Right renal cortex interstitium (tissue), 3 donors: ENCODE results near the gene GMDS. TPM values are rescaled to one million over a fixed set of nuclear protein-coding genes. Genes with fewer than 3 reads are reported as not detected.
A peak's percentile ranks its signal among the peaks of the same experiment; 100 is the strongest.

Experiments
- DNase-seq, 3 donors: peaks; one replicate each; pipeline ENCODE4 v3.0.0-alpha.2; 2013; ENCODE audit warnings: low read depth in 3 of 3, low spot score in 2 of 3
- polyA plus RNA-seq, 3 donors: library from polyadenylated mRNA; unstranded; fragments of 120-200 nt; gene quantifications; one replicate each; pipeline ENCODE4 v1.2.1, GENCODE V29; 2013; ENCODE audit not compliant: insufficient read length in 3 of 3

GMDS gene
- polyA plus RNA-seq, 3 donors = 70.8 to 90.1 (median 74.0) TPM

DNA sequence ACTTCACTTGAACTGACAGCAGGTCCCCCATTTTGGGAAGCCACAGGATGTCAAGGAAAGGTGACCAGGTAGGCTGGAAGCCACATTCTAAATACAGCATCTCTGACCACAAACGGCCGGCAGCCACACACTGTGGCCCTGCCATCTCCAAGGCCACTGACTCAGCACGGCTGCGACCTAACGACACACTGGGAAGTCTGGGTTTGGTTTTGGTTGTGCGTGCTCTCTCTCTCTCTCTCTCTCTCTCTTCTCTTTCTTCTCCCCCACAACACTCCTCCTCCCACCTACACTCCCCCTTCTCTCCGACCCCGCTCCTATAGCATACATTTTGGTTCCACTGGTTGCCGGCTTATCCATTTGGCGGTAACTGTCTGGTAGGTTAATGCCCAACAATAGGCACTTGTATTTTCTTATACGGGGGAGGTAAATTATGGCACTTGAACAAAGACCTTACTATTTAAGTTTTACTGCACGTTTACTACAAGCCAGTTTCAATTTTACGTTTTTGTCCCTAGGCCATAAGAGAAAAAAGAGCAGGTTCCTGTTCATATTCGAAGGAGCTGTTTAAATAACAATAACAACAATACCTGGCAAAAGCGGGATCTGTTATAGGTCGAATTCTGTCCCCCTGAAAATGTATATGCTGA, 103.6 kb downstream of the GMDS start:
- DNase-seq = no peak

DNA sequence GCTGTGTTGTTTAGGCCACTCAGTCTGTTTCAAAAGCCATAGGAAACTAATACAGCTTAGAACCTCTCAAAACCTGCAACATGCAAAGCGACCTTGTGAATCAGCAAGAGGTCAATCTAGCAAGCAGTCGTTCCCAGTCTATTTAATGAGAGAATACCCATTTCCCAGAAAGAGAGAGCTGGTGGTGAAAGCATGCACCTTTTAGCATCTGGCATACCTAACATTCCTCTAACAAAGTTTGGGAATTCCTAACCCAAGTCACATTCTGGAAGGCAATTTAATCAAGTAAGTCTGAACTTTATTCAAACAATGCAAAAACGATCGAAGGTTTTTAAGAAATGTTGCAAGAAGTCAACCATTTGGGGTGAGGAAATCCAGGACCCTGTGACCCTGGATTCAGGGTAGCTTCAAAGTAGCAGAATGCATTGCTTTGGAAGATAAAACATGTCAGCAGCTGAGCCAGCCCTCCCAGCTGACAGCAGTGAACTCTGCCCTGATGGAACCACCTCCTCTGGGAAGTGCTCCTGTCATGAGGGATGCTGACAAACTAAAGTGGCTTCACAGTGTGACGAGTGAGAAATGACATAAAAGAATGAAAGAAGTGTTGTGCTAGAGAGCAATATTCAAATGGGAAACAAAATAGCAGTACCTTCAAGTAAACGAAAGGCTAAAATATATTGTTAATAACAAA, 104.8 kb downstream of the GMDS start:
- no peak for DNase-seq

DNA sequence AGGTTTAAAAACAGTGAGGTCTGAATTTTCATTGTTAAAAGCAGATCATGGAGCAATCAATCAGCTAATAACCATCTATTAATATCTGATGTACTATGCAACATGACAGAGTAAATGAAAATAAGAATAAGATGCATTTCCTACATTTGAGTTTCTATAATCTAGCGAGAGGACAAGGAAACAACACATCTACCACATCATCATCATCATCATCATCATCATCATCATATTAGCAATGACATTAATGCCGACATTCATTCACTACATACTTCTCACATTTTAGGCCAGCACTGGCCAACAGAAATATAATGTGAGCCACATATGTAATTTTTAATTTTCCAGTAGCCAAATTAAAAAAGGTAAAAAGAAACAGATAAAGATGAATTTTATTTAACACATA, 110.0 kb downstream of the GMDS start:
- DNase-seq = no peak

DNA sequence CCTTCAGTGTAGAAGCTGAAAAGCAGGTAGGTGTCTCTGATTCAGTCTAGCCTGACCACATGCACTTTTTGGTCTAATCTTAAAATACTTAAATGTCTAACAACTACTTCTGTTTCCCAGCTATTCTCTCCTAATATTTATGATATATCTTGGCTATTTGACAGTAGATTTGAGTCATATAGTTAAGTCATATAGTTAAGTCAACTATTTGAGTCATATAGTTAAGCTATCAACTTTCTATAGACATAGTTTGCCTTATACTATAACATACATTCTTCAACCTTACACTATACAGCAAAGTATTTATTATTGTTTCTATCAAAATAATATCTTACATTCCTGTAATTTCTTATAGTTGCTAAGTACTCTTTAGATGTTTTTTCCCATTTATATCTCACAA, 110.9 kb downstream of the GMDS start:
- no peak for DNase-seq

DNA sequence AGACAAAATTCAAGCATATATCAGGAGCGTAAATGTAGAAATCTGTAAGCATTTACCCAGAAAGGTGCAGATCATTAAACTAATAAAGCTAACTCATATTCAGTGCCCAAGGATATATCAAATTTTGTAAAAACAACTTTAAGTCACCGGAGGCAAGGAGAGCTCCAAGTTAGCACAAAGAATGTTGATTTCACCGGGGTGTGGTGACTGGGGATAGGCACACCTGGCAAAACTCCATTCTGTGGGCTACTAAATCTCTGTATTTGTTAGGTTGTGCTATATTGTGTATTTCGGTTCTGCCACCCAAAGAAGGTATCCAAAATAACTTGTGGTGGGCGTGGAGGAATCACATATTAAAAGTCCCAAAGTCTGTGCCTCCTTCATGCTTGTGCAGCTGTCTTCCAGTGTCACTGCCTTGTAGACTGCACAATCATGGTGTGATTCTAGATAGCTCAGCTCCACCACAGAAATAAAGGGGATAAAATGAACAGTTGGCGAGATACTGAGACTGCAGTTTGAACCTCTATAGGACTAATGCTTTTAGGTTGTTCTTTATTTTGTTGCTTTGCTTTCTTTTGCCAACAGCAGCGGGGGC, 111.6 kb downstream of the GMDS start:
- no peak for DNase-seq

DNA sequence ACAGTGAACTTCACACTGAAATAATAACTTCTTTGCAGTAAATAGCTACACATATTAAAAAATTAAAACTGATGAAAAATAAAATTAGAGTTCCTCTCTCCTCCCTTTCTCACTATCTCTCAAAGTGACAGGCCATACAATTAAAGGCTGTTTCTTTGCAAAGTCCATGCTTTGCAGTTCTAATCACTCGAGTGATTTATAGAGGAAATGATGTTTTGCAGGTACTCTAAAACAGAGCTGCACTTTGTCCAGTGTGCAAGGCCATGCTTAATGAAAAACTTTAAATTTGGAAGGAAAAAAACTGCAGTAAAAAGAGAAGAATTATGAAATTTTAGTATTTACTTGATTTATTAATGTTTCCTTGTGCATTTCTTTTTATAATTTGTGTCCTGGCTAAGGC, 112.5 kb downstream of the GMDS start:
- no peak for DNase-seq

DNA sequence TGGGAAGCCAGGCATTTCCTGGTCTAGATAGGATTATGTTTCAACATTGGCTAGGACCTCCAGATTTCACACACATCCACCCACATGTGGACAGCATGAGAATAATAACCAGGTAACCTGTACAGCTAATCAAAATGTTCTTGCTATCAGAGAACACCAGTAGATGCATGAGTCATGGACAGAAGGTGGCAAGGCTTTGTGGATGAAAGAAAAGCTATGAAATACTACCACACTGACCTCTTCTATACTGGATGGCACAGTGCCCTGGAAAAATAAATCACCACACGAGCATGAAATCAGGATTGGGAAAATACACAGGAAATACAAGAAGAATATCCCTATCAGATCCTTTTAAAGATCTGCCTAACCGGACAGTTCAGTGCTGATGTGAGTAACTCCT, 113.0 kb downstream of the GMDS start:
- DNase-seq = no peak

DNA sequence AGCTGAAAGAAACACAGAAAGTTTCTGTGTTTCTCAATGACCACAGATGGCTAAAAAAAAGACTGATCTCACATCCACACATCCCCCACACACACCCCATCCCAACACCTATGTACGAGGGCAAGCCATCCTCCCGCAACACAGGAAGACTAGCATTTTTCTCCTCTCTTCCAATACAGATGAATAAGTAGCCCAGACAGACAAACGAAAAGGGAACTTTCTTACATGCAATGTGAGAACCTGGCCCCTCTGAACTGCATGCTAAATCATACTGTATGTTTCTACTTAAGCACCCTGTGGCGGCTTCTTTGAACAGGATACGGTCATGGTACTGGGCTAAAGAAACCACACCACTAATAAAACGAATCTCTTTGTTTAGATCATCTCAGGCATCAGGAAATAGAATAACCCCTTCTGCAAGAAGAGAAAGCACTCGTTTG, 116.2 kb downstream of the GMDS start:
- peak in 1 of 3 donors; percentile 60 for DNase-seq

DNA sequence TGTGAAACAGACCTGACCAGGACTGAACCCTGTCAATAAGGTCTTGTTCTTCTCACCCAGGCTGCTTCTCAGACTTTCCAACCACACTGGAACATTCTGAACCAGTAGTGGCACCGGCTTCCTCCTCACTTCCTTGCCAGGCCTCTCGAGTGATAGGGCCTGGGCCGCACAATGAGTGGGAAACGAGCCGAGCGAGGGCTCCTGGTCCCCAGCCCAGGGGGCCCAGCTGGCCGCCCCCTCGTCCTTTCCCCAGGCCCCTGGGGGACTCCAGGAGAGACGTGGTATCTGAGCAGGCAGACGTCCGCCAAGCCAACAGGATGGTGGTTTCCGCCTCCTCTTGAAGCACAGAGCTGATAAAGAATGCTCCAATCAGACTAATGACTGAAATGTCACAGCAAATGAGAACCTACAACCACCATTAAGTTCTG, 117.9 kb downstream of the GMDS start:
- no peak for DNase-seq

DNA sequence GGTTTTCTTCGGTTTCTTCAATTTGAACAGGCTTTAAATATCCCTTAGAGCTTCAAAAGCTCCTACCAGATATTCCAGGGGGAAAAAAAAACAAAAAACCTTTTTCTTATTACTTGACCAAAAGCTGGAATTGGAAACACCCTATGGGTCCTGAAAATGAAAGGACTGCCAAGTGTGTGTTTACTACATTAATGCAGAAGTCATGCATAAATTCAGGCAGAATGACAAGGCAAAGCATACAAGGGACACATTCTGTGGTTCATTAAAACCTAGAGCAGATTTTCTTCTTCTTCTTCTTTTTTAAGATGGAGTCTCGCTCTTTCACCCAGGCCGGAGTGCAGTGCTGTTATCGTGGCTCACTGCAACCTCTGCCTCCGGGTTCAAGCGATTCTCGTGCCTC, 119.1 kb downstream of the GMDS start:
- DNase-seq = no peak

DNA sequence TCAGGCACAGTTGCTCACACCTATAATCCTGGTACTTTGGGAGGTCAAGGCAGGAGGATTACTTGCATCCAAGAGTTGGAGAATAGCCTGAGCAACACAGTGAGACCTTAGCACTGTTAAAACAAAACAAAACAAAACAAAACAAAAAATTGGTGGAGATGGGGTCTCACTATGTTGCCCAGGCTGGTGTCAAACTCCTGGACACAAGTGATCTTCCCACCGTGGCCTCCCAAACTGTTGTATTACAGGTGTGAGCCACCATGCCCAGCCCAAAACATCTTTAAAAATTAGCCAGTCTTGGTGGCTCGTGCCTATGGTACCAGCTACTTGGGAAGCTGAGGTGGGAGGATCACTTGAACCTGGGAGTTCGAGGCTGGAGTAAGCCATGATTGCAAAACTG, 120.2 kb downstream of the GMDS start:
- DNase-seq = no peak

DNA sequence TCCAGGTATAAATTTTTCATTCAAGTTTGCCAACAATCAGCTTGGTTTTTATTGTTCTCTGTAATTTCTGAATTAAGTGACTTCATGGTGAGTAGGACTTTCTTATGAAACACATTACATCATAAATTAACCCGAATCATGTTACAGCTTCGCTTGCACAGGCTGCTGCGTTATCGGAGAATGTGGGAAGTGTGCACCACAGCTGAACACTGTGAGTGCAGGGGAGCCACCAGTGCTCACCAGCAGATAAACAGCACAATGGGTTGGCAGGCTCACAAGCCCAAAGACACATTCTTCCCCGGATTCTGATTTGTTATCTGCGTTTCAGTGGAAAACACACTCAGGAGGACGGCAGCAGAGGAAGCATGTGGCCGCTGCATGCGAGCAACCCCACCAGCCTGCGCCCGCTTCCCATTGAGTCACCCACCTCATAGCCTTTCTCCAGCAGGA, 121.1 kb downstream of the GMDS start:
- no peak for DNase-seq

DNA sequence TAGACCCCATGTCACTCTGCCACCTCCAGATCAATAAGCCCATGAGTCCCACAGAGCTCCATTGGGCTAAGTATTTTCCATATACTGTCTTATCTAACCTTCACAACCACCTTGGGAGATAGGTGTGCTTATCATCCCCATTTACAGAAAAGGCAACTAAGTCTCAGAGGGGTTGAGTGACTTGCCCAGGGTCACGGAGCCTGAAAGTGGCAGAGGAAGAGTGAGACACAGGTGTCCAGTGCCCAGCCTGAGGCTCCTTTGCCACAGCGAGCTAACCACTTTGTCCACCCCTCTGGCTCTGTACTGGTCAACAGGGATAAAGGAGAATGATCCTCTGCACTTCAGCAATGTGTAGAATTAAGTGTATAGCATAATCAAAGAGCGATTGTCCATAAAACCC, 124.5 kb downstream of the GMDS start:
- DNase-seq = no peak

DNA sequence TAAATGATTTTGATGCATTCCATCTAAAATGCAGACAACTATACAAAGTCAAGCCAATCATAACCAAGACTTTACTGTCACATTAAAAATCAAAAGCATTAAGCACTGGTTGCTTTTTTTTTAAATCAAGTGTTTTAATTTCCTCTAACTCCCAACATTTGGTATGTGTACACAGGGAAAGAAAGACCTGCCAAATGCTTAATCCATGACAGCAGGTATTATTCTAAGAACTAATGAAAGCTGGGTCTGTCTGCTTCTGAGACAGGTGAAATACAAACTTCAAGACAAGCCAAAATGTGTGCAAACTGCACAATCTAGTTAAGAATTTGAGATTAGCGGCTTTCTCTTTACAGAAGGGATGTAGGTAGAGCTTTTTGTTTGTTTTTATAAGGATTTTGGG, 126.1 kb downstream of the GMDS start:
- no peak for DNase-seq

DNA sequence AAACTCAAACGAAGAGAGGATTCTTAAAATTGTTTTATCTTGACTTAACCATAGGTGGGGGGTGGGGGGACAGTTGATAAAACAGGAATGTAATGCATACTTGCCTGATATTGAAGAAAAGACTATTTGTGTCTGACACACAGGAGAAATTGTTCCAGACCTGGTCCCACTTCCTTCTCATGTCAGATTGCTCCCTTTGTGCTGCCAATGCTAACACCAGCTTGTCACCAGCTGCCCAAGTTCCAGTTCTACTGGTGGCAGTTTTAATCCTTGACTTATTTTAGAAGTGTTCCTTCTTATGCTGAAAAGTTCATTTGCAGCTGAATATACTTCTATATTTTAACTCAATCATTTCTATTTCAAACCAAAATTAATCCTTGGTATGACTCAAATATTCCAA, 127.3 kb downstream of the GMDS start:
- DNase-seq = no peak

DNA sequence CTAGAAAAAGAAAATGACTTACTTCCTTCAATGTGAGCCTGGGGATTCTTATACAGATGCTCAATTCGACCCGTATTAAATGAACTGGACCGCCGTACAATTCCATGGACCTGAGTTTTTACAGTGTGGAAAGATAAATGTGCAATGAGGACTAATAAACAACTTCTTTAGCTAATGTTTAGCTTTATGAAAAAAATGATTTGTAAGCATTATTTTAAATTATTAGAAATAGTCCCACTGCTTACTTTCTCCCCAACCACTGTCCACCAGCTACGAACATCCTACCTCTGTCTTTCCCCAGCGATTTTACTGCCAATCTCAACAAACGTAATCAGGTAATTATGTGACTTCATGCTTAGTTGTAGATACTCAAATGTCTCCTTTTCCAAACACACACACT, 128.0 kb downstream of the GMDS start:
- no peak for DNase-seq

DNA sequence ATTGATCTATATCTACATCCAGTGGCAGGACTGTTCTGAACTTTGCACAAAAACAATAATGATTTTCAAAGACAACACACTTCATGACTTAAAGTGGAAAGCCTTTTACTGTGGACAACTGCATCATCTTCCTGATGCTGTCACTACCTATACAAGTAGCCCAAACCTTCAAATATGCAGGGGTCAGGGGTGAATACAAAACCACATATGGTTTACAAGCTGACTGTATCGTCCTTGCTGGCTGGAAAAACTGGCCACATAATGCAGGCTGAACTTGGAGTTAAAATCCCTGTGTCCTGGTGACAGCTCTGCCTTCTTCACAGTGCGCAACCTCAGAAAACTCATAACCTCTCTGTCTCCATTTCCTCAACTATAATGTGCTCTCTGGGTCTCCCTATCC, 128.9 kb downstream of the GMDS start:
- DNase-seq = no peak

DNA sequence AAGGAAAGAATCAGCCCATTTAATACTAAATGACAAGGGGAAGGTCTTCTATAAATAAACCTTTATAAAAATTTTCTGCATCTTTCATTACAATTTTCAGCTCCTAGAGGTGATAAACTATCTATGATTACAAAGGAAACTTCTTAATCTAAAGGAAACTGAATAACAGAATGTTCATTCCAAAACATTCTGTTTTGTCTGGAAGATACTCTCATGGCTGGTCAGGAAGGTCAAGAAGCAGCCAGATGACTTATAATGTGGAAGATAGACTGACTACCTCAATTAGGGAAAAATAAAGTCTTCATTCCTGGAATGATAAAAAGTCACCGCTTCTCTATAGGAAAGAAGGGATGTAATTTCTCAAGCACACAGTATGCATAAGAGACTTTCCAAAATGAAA, 131.3 kb downstream of the GMDS start:
- no peak for DNase-seq

DNA sequence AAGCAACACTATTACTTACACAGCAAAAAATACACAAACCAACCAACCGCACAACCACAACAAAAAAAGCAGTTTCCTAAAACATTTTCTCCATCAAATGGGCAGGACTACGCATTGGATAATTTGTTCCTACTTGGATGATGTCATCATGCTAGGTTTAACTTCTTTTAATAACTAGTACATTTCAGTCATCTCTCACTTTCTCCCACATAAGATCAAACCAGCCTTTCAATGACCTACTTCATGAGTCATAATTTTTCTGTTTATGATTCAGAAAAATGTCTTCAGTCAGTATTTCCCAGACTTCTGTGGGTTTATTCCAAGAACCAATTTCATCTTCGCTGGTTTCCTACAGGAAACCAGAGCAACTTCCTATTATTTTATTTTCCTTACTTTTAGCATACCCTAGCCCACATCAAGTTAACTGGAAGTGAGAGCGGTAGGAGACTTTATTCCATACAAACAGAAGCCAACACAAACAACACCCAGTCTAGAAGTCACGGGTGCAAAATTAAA, 134.2 kb downstream of the GMDS start:
- no peak for DNase-seq

DNA sequence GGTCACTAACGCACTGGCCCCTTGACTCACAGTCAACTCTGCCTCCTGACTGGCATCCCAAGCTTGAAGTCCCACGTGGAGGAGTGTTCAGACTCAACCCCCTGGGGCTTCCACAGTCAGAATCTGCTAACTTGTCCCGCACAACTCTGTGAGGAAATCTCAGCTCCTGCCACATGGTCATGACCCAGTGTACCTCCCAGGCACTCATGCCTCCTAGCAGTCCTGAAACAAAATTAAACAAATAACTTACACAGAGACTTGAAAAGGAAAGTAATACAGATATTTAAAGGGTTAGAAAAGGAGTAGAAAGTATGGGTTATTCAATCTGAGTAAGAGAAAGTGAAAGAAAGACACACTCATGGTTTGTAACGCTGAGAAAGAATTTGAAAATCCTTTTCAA, 134.9 kb downstream of the GMDS start:
- DNase-seq = no peak

DNA sequence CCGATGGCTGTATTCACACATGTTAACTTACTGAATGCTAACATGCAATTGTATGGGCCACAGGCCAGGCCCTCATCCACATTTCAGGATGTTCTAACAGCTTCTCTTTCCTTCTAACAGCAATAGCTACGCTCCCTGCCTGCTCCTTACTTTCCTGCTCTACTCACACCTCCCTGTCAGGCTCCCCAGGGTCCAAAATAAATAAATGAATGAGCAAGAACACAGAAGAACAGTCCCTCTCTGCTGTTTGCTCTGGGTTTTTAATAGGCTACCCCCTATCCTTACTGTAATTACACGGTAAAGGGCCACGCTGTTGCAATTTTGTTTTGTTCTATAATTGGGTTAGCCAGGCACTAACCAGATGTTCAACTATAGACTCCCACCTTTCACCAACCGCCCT, 135.6 kb downstream of the GMDS start:
- DNase-seq = no peak

DNA sequence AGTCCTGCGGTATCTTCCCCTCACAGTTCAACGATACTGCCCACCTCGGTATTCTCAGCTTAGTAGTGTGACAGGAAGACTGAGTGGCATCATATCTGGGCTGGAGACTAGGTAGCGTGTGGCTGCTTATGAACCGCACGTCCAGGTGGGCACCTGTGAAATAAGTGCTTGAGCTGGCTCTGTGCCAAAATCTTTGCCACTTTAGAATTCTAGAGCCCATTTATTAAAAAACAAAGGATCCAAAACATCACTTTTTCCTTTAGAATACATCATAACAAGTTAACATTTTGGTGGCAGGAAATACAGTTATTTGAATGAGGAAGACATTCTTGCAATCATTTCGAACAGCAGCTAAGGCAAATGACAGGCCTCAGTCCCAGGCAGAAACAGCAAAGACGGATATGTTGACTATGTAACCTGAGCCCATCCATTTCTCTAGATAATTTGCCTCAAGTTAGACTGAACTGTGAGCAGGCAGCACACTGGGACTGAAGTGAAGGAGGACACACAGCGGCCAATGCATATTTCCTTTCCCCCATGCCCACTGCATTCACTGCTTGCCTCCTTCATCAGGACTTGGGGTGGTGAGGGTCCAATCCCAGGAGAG, 136.6 kb downstream of the GMDS start:
- no peak for DNase-seq
